ENCODE results near the gene STEAP1B.
"Not testable (repeated sequence)": the region's sequence is repeated elsewhere in the genome, so short reads cannot be mapped to it uniquely, and the experiment has no call there.

DNA sequence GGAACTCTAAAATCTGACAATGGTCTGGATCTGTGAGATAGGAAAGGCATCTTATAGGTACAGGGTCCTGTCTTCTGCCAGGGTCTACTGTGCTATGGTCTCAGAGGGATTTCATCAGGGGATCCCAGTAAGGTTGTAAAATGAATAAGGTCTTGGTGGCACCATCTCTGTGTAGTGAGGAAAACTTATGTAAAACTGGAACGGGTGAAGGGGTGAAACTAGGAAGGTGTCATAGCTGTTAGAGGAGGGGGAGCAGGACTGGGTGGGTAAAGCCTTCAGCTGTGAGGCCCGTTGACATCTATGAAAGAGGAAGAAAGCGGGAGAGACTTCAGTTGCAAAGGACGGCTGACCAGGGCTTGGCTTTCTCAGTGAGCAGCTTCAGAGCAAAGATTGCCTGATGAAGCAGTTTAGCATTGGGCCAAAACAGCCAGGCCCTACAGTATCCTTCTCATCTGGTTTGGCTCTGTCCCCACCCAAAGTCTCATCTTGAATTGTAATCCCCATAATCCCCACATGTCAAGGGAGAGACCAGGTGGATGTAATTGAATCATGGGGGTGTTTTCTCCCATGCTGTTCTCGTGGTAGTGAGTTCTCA, 24.5 kb upstream of the STEAP1B start:
- TF ChIP-seq, protein P1, sequence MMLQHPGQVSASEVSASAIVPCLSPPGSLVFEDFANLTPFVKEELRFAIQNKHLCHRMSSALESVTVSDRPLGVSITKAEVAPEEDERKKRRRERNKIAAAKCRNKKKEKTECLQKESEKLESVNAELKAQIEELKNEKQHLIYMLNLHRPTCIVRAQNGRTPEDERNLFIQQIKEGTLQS (IDR thresholded peaks at IDR 0.05), result not testable (repeated sequence)
- TF ChIP-seq, protein P2, sequence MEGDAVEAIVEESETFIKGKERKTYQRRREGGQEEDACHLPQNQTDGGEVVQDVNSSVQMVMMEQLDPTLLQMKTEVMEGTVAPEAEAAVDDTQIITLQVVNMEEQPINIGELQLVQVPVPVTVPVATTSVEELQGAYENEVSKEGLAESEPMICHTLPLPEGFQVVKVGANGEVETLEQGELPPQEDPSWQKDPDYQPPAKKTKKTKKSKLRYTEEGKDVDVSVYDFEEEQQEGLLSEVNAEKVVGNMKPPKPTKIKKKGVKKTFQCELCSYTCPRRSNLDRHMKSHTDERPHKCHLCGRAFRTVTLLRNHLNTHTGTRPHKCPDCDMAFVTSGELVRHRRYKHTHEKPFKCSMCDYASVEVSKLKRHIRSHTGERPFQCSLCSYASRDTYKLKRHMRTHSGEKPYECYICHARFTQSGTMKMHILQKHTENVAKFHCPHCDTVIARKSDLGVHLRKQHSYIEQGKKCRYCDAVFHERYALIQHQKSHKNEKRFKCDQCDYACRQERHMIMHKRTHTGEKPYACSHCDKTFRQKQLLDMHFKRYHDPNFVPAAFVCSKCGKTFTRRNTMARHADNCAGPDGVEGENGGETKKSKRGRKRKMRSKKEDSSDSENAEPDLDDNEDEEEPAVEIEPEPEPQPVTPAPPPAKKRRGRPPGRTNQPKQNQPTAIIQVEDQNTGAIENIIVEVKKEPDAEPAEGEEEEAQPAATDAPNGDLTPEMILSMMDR (IDR thresholded peaks at IDR 0.05; ENCODE audit: low read depth, low read length, missing input control), result not testable (repeated sequence)
- TF ChIP-seq, protein P3, sequence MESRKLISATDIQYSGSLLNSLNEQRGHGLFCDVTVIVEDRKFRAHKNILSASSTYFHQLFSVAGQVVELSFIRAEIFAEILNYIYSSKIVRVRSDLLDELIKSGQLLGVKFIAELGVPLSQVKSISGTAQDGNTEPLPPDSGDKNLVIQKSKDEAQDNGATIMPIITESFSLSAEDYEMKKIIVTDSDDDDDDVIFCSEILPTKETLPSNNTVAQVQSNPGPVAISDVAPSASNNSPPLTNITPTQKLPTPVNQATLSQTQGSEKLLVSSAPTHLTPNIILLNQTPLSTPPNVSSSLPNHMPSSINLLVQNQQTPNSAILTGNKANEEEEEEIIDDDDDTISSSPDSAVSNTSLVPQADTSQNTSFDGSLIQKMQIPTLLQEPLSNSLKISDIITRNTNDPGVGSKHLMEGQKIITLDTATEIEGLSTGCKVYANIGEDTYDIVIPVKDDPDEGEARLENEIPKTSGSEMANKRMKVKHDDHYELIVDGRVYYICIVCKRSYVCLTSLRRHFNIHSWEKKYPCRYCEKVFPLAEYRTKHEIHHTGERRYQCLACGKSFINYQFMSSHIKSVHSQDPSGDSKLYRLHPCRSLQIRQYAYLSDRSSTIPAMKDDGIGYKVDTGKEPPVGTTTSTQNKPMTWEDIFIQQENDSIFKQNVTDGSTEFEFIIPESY (IDR thresholded peaks at IDR 0.05), result not testable (repeated sequence)
- TF ChIP-seq, protein P4, sequence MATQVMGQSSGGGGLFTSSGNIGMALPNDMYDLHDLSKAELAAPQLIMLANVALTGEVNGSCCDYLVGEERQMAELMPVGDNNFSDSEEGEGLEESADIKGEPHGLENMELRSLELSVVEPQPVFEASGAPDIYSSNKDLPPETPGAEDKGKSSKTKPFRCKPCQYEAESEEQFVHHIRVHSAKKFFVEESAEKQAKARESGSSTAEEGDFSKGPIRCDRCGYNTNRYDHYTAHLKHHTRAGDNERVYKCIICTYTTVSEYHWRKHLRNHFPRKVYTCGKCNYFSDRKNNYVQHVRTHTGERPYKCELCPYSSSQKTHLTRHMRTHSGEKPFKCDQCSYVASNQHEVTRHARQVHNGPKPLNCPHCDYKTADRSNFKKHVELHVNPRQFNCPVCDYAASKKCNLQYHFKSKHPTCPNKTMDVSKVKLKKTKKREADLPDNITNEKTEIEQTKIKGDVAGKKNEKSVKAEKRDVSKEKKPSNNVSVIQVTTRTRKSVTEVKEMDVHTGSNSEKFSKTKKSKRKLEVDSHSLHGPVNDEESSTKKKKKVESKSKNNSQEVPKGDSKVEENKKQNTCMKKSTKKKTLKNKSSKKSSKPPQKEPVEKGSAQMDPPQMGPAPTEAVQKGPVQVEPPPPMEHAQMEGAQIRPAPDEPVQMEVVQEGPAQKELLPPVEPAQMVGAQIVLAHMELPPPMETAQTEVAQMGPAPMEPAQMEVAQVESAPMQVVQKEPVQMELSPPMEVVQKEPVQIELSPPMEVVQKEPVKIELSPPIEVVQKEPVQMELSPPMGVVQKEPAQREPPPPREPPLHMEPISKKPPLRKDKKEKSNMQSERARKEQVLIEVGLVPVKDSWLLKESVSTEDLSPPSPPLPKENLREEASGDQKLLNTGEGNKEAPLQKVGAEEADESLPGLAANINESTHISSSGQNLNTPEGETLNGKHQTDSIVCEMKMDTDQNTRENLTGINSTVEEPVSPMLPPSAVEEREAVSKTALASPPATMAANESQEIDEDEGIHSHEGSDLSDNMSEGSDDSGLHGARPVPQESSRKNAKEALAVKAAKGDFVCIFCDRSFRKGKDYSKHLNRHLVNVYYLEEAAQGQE (IDR thresholded peaks at IDR 0.05), result not testable (repeated sequence)
- TF ChIP-seq FOXA1 (IDR thresholded peaks at IDR 0.05); YY1 (IDR thresholded peaks at IDR 0.05); SP1 (IDR thresholded peaks at IDR 0.05); JUND (IDR thresholded peaks at IDR 0.05); TAF1 (conservative IDR thresholded peaks at IDR 0.05); HNF4A (conservative IDR thresholded peaks at IDR 0.05); GABPA (IDR thresholded peaks at IDR 0.05 in 1 of 2, conservative IDR thresholded peaks at IDR 0.05 in 1 of 2); HNF4G (IDR thresholded peaks at IDR 0.05): not testable (repeated sequence)
- TF ChIP-seq, protein P5, sequence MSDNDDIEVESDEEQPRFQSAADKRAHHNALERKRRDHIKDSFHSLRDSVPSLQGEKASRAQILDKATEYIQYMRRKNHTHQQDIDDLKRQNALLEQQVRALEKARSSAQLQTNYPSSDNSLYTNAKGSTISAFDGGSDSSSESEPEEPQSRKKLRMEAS (IDR thresholded peaks at IDR 0.05), result not testable (repeated sequence)

Measured in liver (tissue), 3 donors.